Activated CD8-positive, alpha-beta T cell treated with anti-CD3 and anti-CD28 coated beads for 36 hours (primary cell): ENCODE measurements around the gene EBF4. TPM values are rescaled to one million over a fixed set of nuclear protein-coding genes. Genes with fewer than 3 reads are reported as not detected.

ENCODE experiments used
- ATAC-seq: fragments of 200-7000 bp; cut with Tn5 transposase; one replicate; pipeline ENCODE4 v1.10.0; 2021; ENCODE audit warnings: mild to moderate bottlenecking, moderate library complexity
- CTCF ChIA-PET: fragments of 350-600 bp; sonication (Branson Sonifier 250); formaldehyde crosslinking; loops from one replicate; lab custom pipeline; 2021; ENCODE audit warnings: antibody characterized with exemption; lab: Charles Lee
- POLR2A ChIA-PET: fragments of 350-600 bp; sonication (Branson Sonifier 250); formaldehyde crosslinking; loops from one replicate; lab custom pipeline; 2021; ENCODE audit warnings: antibody characterized with exemption; lab: Charles Lee
- DNase-seq: peaks from one replicate; pipeline ENCODE4 v3.0.0-alpha.2; 2020
- H3K27ac Mint-ChIP-seq: one replicate; pipeline ENCODE4 v1.8.0; 2021; ENCODE audit warnings: mild to moderate bottlenecking, mixed read lengths
- H3K27me3 Mint-ChIP-seq: one replicate; pipeline ENCODE4 v1.8.0; 2021; ENCODE audit warnings: mixed read lengths
- H3K36me3 Mint-ChIP-seq: one replicate; pipeline ENCODE4 v1.8.0; 2021; ENCODE audit warnings: low read depth, mixed read lengths
- H3K4me1 Mint-ChIP-seq: one replicate; pipeline ENCODE4 v1.8.0; 2021; ENCODE audit warnings: low read depth, mixed read lengths
- H3K4me3 Mint-ChIP-seq: one replicate; pipeline ENCODE4 v1.8.0; 2021; ENCODE audit warnings: mild to moderate bottlenecking, moderate library complexity, mixed read lengths
- H3K9me3 Mint-ChIP-seq: one replicate; pipeline ENCODE4 v1.8.0; 2021; ENCODE audit warnings: mixed read lengths
- intact Hi-C: fragments of 100-400 bp; cut with micrococcal nuclease; formaldehyde crosslinking; loops from one replicate; pipeline ENCODE4 v1.10.0; 2022
- microRNA-seq: library from miRNA; unstranded; fragments of <30 nt; microRNA quantifications from one replicate; pipeline ENCODE4 v1.2.0, GENCODE V29; 2022; ENCODE audit warnings: borderline microRNAs expressed, borderline replicate concordance
- total RNA-seq, 2 experiments: library from RNA; stranded (reverse); gene quantifications; one replicate each; pipeline ENCODE4 v1.2.3, GENCODE V29; 2021
- TF ChIP-seq, protein P1 (sequence below): fragments of 200-600 bp; IDR thresholded peaks from one replicate; pipeline ENCODE4 v1.8.0; 2022; ENCODE audit warnings: antibody characterized with exemption, mild to moderate bottlenecking

The EBF4 gene
- total RNA-seq, 2 experiments from 2014 or later = 1.1 to 1.2 TPM

DNA sequence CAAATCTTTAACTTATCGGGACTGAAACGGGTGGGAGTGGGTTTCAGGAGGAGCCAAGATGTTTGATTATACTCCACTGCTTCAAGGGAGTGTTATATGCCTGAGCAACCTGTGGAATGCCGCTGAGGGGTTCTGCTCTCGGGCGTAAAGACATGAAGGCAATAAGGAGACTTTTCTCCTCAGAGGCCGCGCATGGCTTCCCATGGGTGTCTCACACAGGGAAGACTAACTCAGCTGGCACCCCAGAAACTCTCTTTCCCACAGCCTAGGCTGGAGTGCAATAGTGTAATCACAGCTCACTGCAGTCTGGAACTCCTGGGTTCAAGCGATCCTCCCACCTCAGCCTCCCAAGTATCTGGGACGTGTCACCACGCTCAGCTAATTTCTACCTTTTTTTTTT is 117.1 kb downstream of the EBF4 start:
- Mint-ChIP-seq H3K9me3 (peaks cover 6% of the 10 kb centered on the region), H3K4me1 (no peaks in the 10 kb centered on the region), H3K4me3 (no peak overlapping the region), H3K27me3 (peaks cover 24% of the 10 kb centered on the region), H3K27ac (no peak overlapping the region), H3K36me3 (no peaks in the 10 kb centered on the region)
- TF ChIP-seq, protein P1, sequence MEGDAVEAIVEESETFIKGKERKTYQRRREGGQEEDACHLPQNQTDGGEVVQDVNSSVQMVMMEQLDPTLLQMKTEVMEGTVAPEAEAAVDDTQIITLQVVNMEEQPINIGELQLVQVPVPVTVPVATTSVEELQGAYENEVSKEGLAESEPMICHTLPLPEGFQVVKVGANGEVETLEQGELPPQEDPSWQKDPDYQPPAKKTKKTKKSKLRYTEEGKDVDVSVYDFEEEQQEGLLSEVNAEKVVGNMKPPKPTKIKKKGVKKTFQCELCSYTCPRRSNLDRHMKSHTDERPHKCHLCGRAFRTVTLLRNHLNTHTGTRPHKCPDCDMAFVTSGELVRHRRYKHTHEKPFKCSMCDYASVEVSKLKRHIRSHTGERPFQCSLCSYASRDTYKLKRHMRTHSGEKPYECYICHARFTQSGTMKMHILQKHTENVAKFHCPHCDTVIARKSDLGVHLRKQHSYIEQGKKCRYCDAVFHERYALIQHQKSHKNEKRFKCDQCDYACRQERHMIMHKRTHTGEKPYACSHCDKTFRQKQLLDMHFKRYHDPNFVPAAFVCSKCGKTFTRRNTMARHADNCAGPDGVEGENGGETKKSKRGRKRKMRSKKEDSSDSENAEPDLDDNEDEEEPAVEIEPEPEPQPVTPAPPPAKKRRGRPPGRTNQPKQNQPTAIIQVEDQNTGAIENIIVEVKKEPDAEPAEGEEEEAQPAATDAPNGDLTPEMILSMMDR = no peak
- ATAC-seq (no peak), DNase-seq (no peak)
- POLR2A ChIA-PET = no interaction called here
- CTCF ChIA-PET = no interaction called here
- intact Hi-C loops = no loop called here

Small RNA genes within 50 kb of the gene (microRNA-seq; reads per million reads assigned to microRNA genes)
- 49.7 reads per million, percentile 58 among the genes with 10 or more reads in this experiment for gene MIR1292

Other genes starting within 250 kb of the EBF4 start
- gene SNRPB, start 222.0 kb upstream of the EBF4 start, total RNA-seq = 100 to 1,000 TPM; 469 to 479 TPM
- gene ZNF343, start 183.9 kb upstream of the EBF4 start, total RNA-seq = 1 to 10 TPM; 8.5 to 9.5 TPM
- not detected for gene TMC2, start 156.2 kb upstream of the EBF4 start, total RNA-seq
- 100 to 1,000 TPM; 587 to 596 TPM for gene NOP56, start 40.1 kb upstream of the EBF4 start, total RNA-seq
- 100 to 1,000 TPM; 109 to 114 TPM for gene IDH3B, start 28.6 kb upstream of the EBF4 start, total RNA-seq
- gene CPXM1, start 107.8 kb downstream of the EBF4 start, total RNA-seq = 1 to 10 TPM; 2.0 to 2.9 TPM
- gene C20orf141, start 122.2 kb downstream of the EBF4 start, total RNA-seq = not detected
- gene TMEM239, start 123.6 kb downstream of the EBF4 start, total RNA-seq = not detected
- 10 to 100 TPM; 33.9 to 34.3 TPM for gene PCED1A, start 147.9 kb downstream of the EBF4 start, total RNA-seq
- gene VPS16, start 148.0 kb downstream of the EBF4 start, total RNA-seq = 10 to 100 TPM; 34.5 to 38.7 TPM
- 10 to 100 TPM; 42.0 to 43.1 TPM for gene PTPRA, start 180.7 kb downstream of the EBF4 start, total RNA-seq